ENCODE results near the gene TMEM233.
A peak's percentile ranks its signal among the peaks of the same experiment; 100 is the strongest.

TMEM233 gene

DNA sequence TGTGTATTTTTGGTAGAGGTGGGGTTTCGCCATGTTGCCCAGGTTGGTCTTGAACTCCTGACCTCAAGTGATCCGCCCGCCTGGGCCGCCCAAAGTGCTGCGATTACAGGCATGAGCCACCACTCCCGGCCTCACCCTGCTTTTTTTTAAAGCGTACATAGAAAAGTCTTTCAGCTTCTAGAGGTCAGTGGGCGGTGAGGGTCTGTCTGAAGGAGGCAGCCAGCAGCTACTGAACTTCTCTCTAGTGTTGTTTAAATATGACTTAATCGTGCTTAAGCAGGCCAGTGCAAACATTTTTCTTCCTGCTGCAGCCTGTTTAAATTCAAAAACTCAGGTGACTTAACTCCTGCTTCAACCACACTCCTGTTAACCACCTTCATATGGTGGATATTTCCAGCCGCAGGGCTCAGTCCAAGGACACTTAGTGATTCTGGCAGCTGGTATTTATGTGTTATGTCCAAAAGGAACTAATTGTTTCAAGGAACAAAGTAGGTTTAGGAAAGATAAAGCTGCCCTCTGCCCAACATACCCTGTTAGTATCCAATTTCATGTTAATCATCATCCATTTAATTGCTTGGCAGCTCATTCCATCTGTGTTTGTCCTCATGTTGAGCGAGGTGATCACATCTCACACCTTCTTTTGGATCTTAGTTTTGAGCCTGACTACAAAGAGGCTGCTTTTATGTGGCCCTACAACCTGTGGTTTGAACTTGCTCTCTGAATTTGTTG, 76.3 kb downstream of the TMEM233 start:
- H3K4me1 ChIP-seq, result peaks cover 59 to 86% (median 63%) of the 10 kb centered on the region in 10 experiments
- TF ChIP-seq Cebpa-rat (IDR thresholded peaks at IDR 0.05), result no peak
- peaks cover 45 to 56% (median 52%) of the 10 kb centered on the region in 11 experiments for H3K36me3 ChIP-seq
- H4K20me1 ChIP-seq, result peaks cover 0 to 40% (median 17%) of the 10 kb centered on the region in 11 experiments; a peak in 10 of 22 replicates
- peak overlapping the region in 2 of 11 experiments; percentile 14 to 15; a peak in 1 of 22 replicates for H3K27ac ChIP-seq
- H3K9ac ChIP-seq, result peak overlapping the region in 9 of 11 experiments; percentile 0 to 54 (median 28); a peak in 12 of 22 replicates
- no peaks in the 10 kb centered on the region for H3K27me3 ChIP-seq
- no peaks in the 10 kb centered on the region for H3K9me3 ChIP-seq (replicated peaks in 1 of 11)
- peak overlapping the region; percentile 43 to 93 (median 81); a peak in 21 of 22 replicates for H3K4me2 ChIP-seq
- H3K4me3 ChIP-seq, result peak overlapping the region in 1 of 10 experiments; percentile 6; a peak in 2 of 20 replicates

DNA sequence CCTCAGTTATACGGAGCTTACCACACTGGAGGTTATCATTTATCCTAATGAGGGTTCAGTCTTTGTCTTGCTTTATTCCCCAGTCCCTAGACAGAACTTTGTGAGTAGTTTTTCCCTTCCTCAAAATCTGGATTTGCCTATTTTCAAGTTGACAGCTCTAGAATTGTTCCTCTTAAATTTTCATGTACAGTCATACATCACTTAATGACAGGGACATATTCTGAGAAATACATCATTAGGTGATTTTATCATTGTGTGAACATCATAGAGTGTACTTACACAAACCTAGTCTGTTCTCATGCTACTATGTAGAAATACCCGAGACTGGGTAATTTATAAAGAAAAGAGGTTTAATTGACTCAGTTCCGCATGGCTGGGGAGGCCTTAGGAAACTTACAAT, 77.5 kb downstream of the TMEM233 start:
- TF ChIP-seq Cebpa-rat (IDR thresholded peaks at IDR 0.05), result no peak
- no peak overlapping the region for H3K4me3 ChIP-seq
- H3K4me1 ChIP-seq, result peaks cover 49 to 88% (median 59%) of the 10 kb centered on the region in 10 experiments
- no peaks in the 10 kb centered on the region for H3K9me3 ChIP-seq (replicated peaks in 1 of 11)
- H3K4me2 ChIP-seq, result peak overlapping the region in 3 of 11 experiments; percentile 48 to 92 (median 85); a peak in 2 of 22 replicates
- peaks cover 57 to 67% (median 64%) of the 10 kb centered on the region in 11 experiments for H3K36me3 ChIP-seq
- no peak overlapping the region for H3K27ac ChIP-seq
- H4K20me1 ChIP-seq, result peaks cover 0 to 45% (median 22%) of the 10 kb centered on the region in 11 experiments; a peak in 10 of 22 replicates
- peak overlapping the region in 2 of 11 experiments; percentile 21 to 54; a peak in 1 of 22 replicates for H3K9ac ChIP-seq
- no peaks in the 10 kb centered on the region for H3K27me3 ChIP-seq

DNA sequence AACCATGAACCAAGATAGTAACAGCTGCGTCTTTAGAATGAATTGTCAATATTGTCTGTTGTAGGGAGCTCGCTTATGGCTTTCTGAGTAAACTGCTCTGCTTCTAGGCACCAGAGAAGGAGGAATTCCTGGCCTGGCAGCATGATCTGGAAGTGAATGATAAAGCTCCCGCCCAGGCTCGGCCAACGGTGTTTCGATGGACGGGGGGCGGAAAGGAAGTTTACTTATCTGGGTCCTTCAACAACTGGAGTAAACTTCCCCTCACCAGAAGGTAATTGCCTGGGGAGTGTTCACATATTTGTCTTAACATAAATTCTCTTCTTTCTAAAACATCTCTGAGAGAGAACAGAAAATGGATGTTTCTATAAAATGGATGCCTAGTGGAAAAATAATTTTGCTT, 78.6 kb downstream of the TMEM233 start:
- Histone ChIP-seq H3K9ac (no peak overlapping the region), H3K9me3 (replicated peaks in 1 of 11) (no peaks in the 10 kb centered on the region), H3K27ac (no peak overlapping the region), H3K4me3 (no peak overlapping the region), H3K4me2 (no peak overlapping the region), H3K4me1 (peaks cover 37 to 84% (median 48%) of the 10 kb centered on the region in 10 experiments), H4K20me1 (peaks cover 0 to 51% (median 23%) of the 10 kb centered on the region in 11 experiments; a peak in 10 of 22 replicates), H3K36me3 (peaks cover 68 to 78% (median 75%) of the 10 kb centered on the region in 11 experiments), H3K27me3 (no peaks in the 10 kb centered on the region)
- TF ChIP-seq Cebpa-rat (IDR thresholded peaks at IDR 0.05), result no peak

DNA sequence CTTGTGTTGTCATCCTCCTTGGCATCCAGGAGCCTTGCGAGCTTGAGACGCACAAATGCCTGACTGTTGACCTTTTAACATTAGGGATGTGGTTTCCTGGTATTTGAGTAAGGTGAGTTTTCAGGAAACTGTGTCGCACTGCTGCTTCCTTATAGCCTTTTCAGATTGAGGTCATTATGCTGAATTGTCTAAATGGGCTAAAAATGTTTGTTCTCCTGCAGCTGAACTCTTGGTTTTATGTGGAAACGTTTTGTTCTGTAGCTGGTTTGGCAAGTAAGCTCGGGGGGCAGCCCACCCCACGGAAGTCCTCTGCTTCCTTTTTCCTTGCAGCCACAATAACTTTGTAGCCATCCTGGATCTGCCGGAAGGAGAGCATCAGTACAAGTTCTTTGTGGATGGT, 80.1 kb downstream of the TMEM233 start:
- no peaks in the 10 kb centered on the region for H3K27me3 ChIP-seq
- peaks cover 35 to 80% (median 44%) of the 10 kb centered on the region in 10 experiments for H3K4me1 ChIP-seq
- no peak overlapping the region for H3K4me3 ChIP-seq
- peak overlapping the region in 2 of 11 experiments; percentile 3 to 32; a peak in 1 of 22 replicates for H3K9ac ChIP-seq
- H3K27ac ChIP-seq, result peak overlapping the region in 3 of 11 experiments; percentile 1 to 12 (median 6); a peak in 5 of 22 replicates
- no peaks in the 10 kb centered on the region for H3K9me3 ChIP-seq (replicated peaks in 1 of 11)
- no peak for TF ChIP-seq Cebpa-rat (IDR thresholded peaks at IDR 0.05)
- peak overlapping the region; percentile 37 to 74 (median 52) for H3K4me2 ChIP-seq
- H4K20me1 ChIP-seq, result peaks cover 0 to 51% (median 23%) of the 10 kb centered on the region in 11 experiments; a peak in 10 of 22 replicates
- peaks cover 83 to 93% (median 90%) of the 10 kb centered on the region in 11 experiments for H3K36me3 ChIP-seq

DNA sequence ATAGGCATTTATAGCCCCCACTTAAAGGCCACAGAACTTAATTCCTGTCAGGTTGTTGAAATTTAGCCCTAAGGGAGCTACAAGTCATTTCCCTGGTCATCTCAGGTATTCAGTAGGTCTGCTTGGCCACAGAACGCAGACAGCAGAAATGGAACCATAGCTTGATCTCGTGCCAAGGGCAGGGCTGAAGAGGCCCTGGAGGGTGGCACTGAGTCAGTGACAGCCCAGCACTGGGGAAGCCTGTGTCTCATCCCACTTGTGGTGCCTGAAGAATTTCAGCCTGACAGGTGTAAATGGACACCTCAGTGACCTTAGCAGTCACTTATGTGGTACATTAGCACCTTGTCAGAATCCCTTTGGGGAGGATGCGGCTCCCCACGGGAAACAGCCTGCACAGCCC, 81.0 kb downstream of the TMEM233 start:
- H3K4me3 ChIP-seq, result no peak overlapping the region
- H4K20me1 ChIP-seq, result peaks cover 0 to 51% (median 26%) of the 10 kb centered on the region in 11 experiments; a peak in 11 of 22 replicates
- no peak overlapping the region for H3K9ac ChIP-seq
- H3K27ac ChIP-seq, result peak overlapping the region in 1 of 11 experiments; percentile 12; a peak in 2 of 22 replicates
- no peaks in the 10 kb centered on the region for H3K9me3 ChIP-seq (replicated peaks in 1 of 11)
- peak overlapping the region in 3 of 11 experiments; percentile 3 to 74 (median 43); a peak in 3 of 22 replicates for H3K4me2 ChIP-seq
- peaks cover 25 to 71% (median 35%) of the 10 kb centered on the region in 10 experiments for H3K4me1 ChIP-seq
- peaks cover 92 to 100% (median 99%) of the 10 kb centered on the region in 11 experiments for H3K36me3 ChIP-seq
- no peaks in the 10 kb centered on the region for H3K27me3 ChIP-seq
- TF ChIP-seq Cebpa-rat (IDR thresholded peaks at IDR 0.05), result no peak

DNA sequence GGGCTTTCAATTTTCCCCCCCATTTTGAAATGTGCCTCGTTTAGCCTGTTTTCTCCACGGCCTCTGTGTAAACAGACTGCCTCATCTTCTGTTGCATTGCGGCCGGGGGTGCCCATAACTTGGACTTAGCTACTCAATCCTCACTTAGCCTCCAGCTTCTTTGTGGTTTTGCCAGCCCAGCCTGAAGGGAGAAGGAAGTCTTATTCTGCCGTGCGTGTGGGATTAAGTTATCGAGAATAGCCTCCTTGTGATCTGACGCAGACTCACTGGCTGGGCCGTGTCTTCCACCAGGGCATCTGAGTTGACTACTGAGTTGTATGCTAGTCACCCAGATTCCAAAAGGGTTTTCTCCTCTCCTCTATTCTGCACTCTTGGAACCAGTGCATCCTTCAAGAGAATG, 82.4 kb downstream of the TMEM233 start:
- H3K4me1 ChIP-seq, result peaks cover 14 to 56% (median 21%) of the 10 kb centered on the region in 10 experiments
- peaks cover 0 to 50% (median 27%) of the 10 kb centered on the region in 11 experiments; a peak in 14 of 22 replicates for H4K20me1 ChIP-seq
- no peak overlapping the region for H3K9ac ChIP-seq
- H3K4me3 ChIP-seq, result no peak overlapping the region
- no peaks in the 10 kb centered on the region for H3K27me3 ChIP-seq
- no peak overlapping the region; a peak in 1 of 22 replicates for H3K27ac ChIP-seq
- no peak for TF ChIP-seq Cebpa-rat (IDR thresholded peaks at IDR 0.05)
- peak overlapping the region in 3 of 11 experiments; percentile 43 to 78 (median 74); a peak in 7 of 22 replicates for H3K4me2 ChIP-seq
- H3K36me3 ChIP-seq, result peaks cover 98 to 100% (median 100%) of the 10 kb centered on the region in 11 experiments
- no peaks in the 10 kb centered on the region for H3K9me3 ChIP-seq (replicated peaks in 1 of 11)

DNA sequence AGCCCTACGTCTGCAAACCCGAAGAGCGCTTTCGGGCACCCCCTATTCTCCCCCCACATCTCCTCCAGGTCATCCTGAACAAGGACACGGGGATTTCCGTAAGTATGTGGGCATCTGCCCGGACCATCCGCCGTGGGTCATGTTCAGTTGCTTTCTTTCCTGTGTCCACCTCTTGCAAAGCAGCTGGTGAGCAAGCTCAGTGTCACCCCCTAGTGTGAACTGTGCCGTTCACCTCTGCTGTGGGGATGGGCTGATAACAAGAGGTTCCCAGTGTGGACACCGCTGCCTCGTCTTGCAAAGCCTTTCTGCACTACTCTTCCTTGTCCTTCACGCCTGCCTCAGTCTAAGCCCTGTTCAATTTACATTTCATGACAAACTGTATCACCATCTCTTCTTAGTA, 83.0 kb downstream of the TMEM233 start:
- H3K9ac ChIP-seq, result no peak overlapping the region
- peaks cover 0 to 50% (median 26%) of the 10 kb centered on the region in 11 experiments; a peak in 12 of 22 replicates for H4K20me1 ChIP-seq
- H3K4me2 ChIP-seq, result peak overlapping the region in 3 of 11 experiments; percentile 43 to 78 (median 74); a peak in 6 of 22 replicates
- no peak for TF ChIP-seq Cebpa-rat (IDR thresholded peaks at IDR 0.05)
- H3K27ac ChIP-seq, result no peak overlapping the region
- no peaks in the 10 kb centered on the region for H3K27me3 ChIP-seq
- no peaks in the 10 kb centered on the region for H3K9me3 ChIP-seq (replicated peaks in 1 of 11)
- peaks cover 98 to 100% (median 100%) of the 10 kb centered on the region in 11 experiments for H3K36me3 ChIP-seq
- peaks cover 14 to 55% (median 20%) of the 10 kb centered on the region in 10 experiments for H3K4me1 ChIP-seq
- no peak overlapping the region for H3K4me3 ChIP-seq

DNA sequence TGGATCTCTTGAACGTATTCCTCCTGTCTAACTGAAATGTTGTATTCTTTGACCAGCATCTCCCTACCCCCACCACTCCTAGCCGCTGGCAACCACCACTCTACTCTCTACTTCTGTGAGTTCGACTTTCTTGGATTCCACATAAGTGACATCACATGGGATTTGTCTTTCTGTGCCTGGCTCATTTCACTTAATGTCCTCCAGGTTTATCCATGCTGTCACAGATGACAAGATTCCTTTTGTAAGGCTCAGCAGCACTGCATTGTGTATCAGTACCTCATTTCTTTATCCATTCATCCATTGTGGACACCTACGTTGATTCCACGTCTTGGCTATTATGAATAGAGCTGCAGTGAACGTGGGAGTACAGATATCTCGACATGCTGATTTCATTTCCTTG, 84.9 kb downstream of the TMEM233 start:
- no peaks in the 10 kb centered on the region for H3K9me3 ChIP-seq (replicated peaks in 1 of 11)
- peaks cover 14 to 57% (median 27%) of the 10 kb centered on the region in 10 experiments for H3K4me1 ChIP-seq
- no peak overlapping the region for H3K4me2 ChIP-seq
- no peak overlapping the region for H3K9ac ChIP-seq
- H3K27me3 ChIP-seq, result no peaks in the 10 kb centered on the region
- no peak overlapping the region for H3K27ac ChIP-seq
- no peak for TF ChIP-seq Cebpa-rat (IDR thresholded peaks at IDR 0.05)
- no peak overlapping the region for H3K4me3 ChIP-seq
- peaks cover 84 to 97% (median 89%) of the 10 kb centered on the region in 11 experiments for H3K36me3 ChIP-seq
- H4K20me1 ChIP-seq, result peaks cover 0 to 42% (median 16%) of the 10 kb centered on the region in 11 experiments; a peak in 11 of 22 replicates

DNA sequence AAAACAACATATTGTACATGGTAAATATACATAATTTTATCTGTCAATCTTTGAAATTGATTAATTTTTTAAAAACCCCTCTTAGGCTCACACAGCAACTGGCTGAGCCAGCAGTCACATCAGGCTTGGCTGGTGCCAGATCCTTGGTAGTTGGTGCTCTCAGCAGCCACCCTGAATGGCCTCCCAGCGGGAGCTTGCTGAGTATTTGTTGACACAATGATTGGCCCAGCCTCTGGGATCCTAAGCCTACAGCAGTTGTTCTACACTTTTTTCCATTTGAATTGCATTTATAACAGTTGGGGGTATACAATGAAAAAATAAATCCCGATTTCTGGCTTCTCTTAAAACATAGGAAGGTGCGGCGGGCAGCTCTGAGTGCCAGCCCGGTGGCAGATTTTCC, 85.5 kb downstream of the TMEM233 start:
- Histone ChIP-seq H3K27me3 (no peaks in the 10 kb centered on the region), H3K36me3 (peaks cover 78 to 97% (median 84%) of the 10 kb centered on the region in 11 experiments), H3K9ac (no peak overlapping the region), H3K4me1 (peaks cover 13 to 51% (median 24%) of the 10 kb centered on the region in 10 experiments), H3K9me3 (replicated peaks in 1 of 11) (no peaks in the 10 kb centered on the region), H3K4me2 (no peak overlapping the region), H3K4me3 (no peak overlapping the region), H4K20me1 (peaks cover 0 to 36% (median 13%) of the 10 kb centered on the region in 11 experiments; a peak in 10 of 22 replicates), H3K27ac (no peak overlapping the region)
- TF ChIP-seq Cebpa-rat (IDR thresholded peaks at IDR 0.05), result no peak
